Measurements from ENCODE around the gene PAQR8.

DNA sequence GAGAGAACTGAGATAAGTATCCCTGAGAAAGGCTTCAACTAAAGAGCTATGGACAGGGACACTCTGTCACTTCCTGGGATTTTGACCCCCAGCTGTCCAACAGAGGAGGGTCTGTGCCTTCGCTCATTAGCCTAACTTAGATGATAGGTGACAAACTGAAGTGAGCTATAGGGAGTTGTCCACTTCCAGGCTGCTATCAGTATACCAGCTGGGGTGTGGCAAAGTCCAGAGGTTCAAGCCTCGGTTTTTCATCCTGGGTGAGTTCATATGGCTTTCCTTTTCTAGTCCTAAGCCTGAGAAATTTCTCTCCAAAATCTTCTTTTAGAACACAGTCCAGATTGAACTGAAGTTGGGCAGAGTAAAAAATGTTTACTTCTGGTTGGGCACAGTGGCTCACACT lies 5.9 kb upstream of the PAQR8 start:
- no peak for TF ChIP-seq POLR2AphosphoS5 (IDR thresholded peaks at IDR 0.05; ENCODE audit: insufficient read depth in 1 of 2, low read depth in 1 of 2)
- no peak for TF ChIP-seq POLR2A (IDR thresholded peaks at IDR 0.05)
